Fibroblast of peridontal ligament (primary cell): ENCODE measurements around the gene MRNIP.

ENCODE experiments used
- DNase-seq: peaks from one replicate; pipeline ENCODE4 v3.0.0-alpha.2; 2010; ENCODE audit errors: extremely low read depth

MRNIP gene

DNA sequence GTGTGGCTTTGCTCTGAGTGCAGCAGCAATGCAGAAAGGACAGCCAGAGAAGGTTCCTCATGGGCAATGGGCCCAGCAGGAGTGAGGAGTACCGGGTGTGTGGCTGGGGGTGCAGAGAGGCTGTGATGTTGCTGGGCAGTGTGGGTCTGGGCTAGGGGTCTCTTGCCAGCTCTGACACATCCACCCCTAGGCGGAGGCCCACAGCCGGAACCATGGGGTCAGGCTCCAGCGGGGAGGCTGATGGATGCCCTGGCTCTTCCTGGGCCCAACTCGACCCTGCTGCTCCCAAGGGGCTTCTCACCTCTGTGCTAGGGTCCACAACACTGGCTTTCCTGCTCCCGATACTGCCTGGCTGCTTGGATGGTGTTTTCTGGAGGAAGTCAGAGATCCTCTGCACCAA, 29.2 kb upstream of the MRNIP start:
- DNase-seq, result no peak

DNA sequence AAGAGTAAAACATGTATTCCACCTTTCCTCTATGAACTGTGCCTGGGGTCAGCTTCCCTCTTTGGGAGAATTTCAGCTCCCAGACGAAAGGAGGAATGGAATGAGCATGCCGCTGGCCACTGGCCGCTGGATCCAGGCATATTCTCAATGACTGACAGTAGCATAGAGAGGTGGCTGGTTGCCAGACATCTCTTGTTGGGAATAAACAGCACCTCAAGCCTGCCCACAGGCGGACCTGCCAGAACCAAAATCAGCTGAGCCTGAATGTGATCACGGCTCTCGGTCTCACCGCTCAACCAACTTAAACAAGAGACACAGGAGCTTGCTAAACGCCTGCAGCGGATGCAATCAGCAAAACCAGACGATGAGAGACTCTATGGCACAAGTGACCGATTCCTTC, 28.5 kb upstream of the MRNIP start:
- DNase-seq, result no peak

DNA sequence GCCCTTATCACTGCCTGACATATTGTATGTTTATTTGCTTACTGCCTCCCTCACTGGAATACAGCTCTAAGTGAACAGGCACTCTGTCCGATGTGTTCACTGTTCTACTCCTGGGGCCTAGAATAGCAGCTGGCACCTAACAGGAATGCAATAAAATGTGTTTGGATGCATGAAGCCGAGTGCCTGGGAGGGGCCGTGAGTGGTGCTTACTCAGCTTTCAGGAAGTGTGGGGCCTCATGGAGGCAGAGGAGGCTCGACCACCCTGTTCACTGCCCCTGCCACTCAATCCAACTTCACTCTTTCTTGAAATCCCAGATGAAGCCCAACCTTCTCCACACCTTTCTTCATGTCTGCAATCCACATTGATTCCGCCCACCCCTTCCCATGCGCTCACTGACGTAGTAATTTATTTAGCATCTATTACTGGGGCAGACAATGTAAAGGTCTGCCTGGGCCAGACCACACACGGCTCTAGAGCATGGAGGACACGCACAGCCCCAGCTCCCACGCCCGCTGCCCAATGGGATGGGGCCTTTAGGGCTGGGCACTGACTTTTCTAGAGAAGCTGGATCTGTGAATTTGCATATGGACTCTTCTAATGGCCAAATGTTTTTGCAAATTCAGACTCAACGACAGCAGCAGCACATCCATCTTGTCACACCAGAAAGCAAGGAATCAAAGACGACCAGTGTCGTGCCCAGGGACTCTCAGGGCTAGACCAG, 27.7 kb upstream of the MRNIP start:
- no peak for DNase-seq

DNA sequence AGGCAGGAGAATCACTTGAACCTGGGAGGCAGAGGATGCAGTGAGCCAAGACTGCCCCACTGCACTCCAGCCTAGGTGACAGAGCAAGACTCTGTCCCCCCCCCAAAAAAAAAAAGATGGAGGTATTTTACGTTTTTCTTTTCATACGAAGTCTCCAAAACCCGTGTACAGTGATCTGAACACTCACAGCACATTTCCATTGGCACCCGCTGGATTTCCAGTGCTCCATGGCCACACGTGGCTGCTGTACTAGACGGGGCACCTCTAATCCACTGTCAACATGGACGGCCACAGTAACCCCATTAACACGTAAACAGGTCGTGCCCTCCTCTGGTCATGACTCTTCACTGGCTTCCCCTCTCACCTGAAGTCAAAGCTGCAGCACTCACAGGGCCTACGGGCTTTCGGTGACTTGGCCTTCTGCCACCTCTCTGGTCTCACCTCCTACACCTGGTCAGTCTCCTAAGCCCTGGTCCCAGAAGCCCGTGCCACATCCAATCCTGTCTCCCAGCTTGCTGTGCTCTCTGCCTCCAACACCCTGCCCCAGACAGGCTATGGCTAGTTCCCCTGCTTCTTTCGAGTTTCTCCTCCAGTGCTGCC, 27.0 kb upstream of the MRNIP start:
- DNase-seq, result no peak

DNA sequence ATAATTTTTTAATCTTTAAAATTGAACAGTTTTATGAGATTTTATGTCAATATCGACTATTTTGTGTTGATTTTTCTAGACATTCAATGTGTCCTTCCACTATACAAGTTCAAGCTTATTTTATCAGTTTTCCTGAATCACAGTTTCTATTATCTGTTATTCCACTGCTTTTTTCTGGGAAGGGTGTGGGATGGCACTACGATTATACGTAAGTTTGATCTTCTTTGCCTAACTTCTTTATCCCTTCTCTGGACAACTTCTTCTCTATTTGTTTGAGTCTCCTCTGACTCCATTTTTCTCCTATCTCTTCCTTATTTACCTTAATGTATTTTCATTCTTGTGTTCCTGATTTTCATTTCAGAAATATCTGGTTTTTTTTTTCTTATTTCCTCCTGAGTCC, 24.5 kb upstream of the MRNIP start:
- DNase-seq, result no peak

DNA sequence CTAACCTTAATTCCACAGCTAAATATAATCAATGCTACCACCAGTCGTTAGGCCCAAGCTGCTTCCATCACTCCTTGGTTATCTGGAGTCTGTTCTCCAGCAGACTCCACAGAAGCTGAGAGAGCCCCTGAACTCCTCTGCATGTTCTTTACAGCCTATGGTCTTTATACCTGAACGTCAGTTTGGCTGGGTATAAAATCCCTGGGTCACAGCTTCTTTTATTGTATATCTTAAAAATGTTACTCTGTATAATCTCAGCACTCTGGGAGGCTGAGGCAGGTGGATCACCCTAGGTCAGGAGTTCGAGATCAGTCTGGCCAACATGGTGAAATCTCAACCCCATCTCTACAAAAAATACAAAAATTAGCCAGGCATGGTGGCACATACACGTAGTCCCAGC, 23.7 kb upstream of the MRNIP start:
- no peak for DNase-seq

DNA sequence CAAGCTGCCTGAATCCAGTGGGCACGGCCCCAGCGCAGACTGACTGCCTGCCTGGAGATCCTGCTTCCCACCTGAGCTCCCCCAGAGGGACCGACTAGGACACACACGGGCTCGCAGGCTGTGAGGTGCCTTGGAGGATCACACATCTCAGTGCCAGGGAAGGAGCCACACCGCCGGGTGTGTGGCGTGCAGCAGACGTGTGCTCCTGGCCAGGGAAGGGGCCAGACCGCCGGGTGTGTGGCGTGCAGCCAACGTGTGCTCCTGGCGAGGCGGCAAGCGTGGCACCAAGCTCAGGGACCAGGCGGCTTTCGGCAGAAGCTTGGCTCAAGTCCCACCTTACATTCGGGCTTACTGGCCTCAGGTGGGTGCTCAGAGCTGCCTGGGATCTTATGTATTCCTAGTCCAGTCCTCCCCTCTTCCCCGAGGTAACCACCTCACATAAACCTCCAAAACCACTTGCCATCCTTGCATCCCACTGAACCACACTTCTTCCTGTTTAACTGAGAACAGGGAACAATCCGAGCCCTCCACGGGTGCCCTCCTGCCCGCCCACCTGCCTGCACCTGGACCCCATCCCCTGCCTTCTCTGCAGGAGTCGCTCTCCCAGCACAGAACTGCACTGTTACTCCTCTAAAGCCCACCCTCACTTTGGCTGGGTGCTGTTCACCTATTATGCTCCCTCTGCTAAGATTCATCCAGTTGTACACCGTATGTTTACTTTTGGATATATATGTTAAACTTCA, 22.4 kb upstream of the MRNIP start:
- no peak for DNase-seq

DNA sequence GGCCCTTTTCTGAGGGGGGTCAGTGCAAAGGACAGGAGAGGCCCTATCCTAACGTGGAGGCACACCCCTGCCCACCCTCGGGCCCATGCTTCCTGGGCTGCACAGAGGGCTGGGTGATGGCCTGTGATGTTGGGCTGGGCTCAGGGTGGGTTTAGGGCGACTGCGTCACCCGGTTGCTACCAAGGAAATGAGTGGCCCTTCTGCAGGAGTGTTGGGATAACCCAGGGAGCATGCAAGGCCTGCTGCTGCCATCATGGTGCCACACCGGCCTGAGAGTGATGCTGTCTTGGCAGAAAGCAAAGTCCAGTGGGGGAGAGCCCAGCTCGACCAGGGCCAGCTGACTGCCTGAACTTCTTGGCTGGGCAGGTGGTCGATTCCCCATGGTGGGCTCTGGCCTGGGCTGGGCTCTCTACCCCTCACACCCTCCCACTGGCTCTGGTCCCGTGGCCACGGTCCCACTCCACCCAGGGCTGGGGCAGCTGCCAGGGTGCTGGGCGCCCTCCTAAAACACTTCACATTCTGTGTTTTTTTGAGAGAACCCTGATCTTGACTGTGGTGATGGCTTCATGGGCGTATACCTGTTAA, 21.5 kb upstream of the MRNIP start:
- no peak for DNase-seq

DNA sequence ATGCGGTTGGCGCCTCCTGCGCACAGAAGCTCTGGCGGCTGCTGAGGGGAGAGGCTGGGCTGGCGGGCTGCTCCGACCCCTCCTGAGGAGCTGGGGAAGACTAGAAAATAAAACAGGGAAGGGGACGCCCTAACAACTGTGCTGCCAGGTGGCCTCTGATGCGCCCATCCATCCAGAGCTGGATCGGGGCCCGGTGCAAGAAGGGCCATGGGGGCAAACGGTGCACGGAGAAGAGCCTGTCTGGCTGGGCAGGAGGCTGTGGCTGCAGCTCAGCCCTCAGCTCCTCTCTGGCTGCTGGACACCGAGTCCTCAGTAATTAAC, 21.0 kb upstream of the MRNIP start:
- no peak for DNase-seq

DNA sequence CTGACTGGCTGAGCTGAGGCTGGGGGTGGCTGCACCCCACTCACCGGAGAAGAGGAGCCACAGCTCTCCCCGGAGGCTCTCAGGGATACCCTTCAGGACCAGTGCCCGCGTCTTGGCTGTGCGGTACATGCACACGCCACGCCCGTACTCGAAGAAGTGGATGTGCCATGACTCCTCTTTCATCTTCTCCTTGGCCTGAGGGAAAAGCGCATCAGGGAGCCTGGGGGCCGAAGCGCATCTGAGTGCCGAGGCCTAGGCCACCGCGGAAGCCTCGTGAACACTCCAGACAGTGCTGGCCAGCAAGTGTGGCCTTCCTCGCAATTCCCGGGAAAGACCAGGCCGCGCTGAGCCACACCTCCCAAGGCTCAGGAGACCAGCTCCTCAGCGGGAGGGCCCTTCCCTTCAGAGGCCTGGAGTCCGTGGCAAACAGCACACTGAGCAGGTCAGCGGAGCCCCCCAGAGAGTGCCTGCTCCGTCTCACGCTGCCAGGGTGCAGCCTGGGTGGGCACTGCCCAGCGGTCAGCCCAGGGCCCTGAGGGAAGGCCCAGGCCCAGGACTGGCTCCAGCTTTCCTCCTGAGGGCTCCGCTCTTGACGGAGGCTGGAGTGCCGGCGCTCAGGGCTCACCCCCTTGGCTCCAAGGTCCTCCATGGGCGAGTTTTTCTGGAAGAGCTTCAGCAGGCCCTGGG, 20.5 kb upstream of the MRNIP start:
- no peak for DNase-seq

DNA sequence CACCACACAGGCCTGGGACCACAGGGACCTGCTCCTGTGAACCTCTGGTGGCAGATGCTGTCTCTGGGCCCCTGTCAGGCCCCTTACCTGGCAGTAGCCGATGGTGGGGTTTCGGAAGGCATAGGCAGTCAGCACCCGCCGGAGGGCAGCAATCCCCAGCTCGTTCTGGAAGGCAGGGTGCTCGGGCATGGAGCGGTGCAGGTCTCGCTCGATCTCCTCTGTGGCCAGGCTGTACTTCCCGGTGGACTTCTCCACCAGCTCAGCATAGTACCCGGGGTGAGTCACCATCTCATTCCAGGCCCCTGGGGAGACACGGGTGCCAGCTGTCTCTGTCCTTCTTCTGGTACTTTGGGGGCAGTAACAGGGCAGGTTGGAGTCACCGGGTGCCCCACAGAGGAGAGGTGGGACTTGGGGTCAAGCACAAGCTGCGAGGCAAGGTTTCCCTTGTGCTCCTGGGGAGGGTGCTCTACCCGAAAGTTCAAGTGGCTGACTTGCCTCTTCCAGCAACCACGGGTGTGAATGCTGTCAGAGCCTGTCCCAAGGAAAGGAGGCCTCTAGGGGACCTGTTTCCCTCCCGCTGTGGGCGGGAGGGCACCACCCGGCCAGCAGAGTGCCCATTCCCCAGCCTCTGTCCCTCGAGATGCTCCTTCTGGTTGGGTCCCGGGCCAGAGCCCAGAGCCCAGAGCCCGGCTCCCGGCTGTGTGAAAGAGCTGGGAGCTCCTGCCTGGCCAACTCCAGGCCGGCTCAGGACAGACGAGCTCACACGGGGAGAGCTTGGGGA, 19.8 kb upstream of the MRNIP start:
- DNase-seq, result no peak

DNA sequence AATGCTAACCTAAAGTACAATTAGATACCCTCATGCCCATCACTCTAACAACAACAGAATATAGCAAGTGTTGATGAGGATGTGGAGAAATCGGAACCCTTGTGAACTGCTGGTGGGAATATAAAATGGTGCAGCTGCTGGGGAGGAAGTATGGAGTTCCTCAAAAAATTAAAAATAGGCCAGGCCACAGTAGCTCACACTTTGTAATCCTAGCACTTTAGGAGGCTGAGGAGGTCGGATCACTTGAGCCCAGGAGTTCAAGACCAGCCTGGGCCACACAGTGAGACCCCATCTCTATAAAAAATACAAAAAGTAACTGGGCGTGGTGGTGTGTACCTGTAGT, 18.0 kb upstream of the MRNIP start:
- DNase-seq, result no peak

DNA sequence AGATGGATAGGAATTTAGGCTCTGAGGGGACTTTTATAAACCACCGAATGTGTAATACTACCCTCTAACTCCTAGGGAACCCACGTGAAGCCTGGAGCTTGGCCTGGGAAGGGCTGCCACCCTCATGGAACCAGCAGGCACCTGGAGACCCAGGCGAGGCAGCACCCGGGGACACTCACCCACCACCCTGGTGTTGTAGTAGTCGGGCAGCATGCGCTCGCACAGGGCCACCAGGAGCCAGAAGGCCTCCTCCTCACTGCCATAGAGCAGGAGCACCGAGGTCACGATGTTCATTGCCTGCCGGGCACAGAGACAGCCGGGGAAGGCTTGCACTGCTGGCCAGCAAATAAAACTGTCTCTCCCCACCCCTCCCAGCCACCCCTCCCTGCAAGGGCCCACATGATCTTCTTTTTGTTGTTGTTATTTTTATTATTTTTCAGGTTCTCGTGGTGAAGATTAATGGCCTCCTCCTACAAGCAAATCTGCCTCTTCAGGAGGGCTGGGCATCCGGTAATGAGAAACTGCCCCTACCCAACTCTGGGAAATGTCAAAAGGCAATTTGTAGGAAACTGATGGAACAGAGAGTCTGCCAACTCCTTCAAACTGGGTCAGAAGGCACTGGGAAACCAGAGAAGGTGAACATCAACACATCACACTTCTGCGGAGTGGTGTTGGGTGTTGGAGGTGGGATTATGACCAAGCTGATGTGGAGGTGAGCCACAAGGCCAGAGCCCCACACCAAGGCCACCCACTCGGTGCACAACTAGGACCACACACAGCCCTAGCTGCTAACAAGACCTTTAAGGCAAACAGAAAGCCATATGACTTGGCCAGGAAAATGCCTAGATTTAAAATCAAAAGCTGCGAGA, 17.4 kb upstream of the MRNIP start:
- DNase-seq, result no peak

DNA sequence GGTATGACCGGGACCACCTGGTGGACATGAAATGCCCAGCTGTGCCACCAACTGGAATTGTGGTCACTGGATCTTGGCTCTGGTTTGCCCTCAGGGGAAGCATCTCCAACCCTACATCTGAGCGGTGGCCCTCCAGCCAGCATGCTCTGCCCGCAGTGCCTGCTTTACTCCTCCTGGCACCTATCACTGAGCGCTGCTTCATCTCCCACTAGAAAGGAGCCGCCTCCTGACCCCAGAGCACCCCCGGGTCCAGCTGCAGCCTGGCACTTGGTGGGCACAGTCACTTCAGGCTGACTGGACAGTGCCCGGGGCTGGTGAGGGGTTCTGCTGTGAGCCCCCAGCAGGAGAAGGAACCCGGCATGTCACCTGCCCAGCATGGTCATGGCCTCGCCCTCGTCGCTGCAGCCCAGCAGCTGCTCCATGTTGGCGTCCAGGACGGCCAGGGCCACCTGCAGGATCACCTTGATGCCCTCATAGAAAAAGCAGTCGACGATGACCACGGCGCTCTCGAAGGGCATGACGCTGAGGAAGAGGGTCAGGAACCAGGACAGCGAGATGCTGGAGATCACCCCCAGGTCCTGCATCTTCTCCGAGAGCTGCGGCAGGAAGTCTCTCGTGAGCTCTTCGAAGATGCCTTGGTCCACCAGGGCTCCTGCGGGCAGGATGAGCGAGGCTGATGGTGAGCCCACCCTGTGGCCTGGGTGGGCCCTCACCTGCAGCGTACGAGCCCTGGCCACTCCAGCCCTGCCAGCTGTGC, 16.1 kb upstream of the MRNIP start:
- DNase-seq, result no peak

DNA sequence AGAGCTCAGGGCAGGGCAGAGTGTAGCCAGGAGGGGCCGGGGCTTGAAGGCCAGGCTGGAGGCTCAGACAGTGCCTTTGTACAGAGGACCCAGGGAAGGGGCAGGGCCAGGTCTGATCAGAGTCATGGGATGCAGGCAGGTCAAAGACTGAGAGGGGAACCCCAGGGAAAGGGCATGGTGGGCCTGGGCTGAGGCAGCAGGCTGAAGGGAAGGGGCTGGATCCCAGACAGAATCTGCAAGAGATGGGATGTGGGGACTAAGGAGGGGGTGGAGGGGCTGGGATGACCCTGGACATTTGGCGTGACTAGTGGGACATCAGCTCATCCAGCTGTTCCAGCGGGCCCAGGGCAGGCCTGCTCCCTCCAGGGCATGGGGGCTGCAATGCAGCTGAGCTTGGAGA, 15.5 kb upstream of the MRNIP start:
- DNase-seq, result no peak

DNA sequence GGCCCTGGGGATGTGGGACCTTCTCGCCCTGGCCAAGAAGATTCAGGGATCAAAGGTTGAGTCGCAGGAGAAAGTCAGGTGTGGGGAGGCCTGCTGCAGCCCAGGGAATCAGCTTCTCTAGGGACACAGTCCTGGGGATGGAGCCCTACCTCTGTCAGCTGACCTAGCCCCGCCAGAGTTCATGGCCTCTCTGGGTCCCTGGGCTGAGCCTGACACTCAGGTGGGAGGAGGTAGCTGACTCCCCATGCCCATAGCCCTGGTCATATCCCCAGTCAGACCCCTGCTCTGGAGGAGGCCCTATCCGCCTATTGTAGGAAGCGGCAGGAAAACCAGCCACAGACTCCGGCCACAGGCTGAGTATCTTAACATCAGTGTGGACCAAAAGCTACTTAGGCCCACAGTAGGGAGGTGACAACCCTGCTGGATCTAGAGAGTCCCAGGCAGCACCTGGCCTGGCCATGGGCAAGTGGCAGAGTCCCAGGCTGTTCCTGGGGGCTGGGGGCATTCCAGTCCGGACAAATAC, 15.0 kb upstream of the MRNIP start:
- DNase-seq, result no peak

DNA sequence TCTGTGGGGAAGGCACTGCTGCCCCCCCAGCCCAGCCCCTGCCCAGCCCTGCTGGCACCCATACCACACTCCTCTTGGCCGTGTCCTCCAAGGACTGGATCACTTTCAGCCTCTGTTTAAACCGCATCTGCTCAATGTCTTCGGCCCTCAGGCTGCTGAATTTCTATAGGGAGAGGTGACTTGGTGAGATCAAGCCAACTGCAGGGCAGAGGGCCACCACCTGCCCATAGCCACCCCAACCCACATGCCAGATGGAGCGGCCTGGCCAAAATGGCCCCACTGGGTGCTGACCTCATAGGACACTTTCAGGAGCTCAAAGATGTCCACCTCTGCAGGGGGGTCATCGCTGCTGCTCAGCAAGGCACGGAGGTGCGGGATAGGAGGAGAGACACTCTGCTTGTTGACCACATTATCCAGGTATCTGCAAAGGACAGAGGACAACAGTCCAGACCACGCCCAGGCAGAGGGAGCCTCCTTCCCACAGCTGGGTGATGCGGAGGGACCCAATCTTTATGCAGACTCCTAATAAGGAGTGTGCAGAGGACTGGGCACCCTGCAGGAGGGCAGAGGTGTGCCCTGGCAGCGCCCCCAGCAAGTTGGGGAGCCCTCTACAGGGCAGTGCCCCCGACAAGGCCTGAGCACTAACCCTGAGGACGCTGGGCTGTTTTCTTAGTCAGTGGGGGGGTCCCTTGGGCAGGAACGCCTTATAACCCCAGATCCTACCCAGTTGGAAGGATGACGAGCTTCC, 14.4 kb upstream of the MRNIP start:
- no peak for DNase-seq

DNA sequence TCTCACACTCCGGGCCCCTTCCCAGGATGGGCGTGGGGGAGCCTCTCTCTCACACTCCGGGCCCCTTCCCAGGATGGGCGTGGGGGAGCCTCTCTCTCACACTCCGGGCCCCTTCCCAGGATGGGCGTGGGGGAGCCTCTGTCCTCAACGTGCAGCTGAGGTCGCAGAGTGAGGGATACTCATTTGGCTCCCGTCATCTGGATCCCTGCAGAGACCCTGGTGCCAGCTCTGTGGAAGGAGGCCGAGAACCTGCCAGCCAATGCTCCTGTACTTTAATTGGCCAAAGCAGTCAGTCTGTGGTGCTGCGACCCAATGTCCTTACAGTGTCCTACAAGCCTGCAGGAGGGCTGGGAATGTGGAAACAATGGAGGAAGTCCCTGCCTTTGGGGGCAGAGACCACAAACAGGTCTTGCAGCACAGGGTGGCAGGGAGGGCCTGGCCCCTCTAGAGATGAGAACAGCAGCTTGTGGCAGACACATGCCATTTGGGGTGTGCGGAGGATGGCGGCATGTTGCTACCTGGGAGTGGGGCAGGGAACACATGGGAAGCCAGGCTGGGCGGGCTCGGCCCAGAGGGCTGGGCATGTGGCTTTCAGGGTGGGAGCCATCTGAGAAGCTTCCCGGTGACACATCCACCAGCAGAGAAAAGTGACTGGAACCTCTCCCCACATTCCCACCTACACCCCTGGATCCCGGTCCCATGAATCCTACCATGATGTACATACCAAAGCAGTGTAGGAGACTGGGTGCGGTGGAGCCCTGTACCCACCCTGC, 13.6 kb upstream of the MRNIP start:
- DNase-seq, result no peak
